MCF 10A (cell line): ENCODE measurements around the gene ZCCHC10. TPM values are rescaled to one million over a fixed set of nuclear protein-coding genes. Genes with fewer than 3 reads are reported as not detected.
"Not testable (repeated sequence)": the region's sequence is repeated elsewhere in the genome, so short reads cannot be mapped to it uniquely, and the experiment has no call there.

Experiments
- BruUV-seq: library from RNA; stranded (reverse); fragments of 400-500 nt; replicated peaks from 2 replicates; lab custom pipeline; 2021; lab: Mats Ljungman, UMichigan
- CTCF ChIA-PET: fragments of 300-600 bp; sonication (Branson Sonifier 250); formaldehyde crosslinking; extraction: SDS; loops from one replicate; lab custom pipeline; 2021; ENCODE audit warnings: antibody characterized with exemption, inconsistent platforms; lab: Yijun Ruan, JAX
- POLR2A ChIA-PET: fragments of 300-600, 350-650 bp; sonication (Branson Sonifier 250); formaldehyde crosslinking; extraction: SDS; loops from one replicate; lab custom pipeline; 2020; ENCODE audit warnings: antibody characterized with exemption, inconsistent platforms; lab: Yijun Ruan, JAX
- DNase-seq: peaks from one replicate; pipeline ENCODE4 v3.0.0-alpha.2; 2018; ENCODE audit not compliant: unreplicated experiment
- H3K27ac Mint-ChIP-seq: one replicate; pipeline ENCODE4 v1.8.0; 2022; ENCODE audit warnings: mild to moderate bottlenecking, low read depth, mixed read lengths; ENCODE audit not compliant: unreplicated experiment
- H3K27me3 Mint-ChIP-seq: one replicate; pipeline ENCODE4 v1.8.0; 2022; ENCODE audit warnings: mixed read lengths; ENCODE audit not compliant: insufficient read depth, unreplicated experiment
- H3K36me3 Mint-ChIP-seq: one replicate; pipeline ENCODE4 v1.8.0; 2022; ENCODE audit warnings: mild to moderate bottlenecking, moderate library complexity, mixed read lengths; ENCODE audit not compliant: insufficient read depth, unreplicated experiment
- H3K4me1 Mint-ChIP-seq: one replicate; pipeline ENCODE4 v1.8.0; 2022; ENCODE audit warnings: mixed read lengths; ENCODE audit not compliant: insufficient read depth, unreplicated experiment
- H3K4me3 Mint-ChIP-seq: one replicate; pipeline ENCODE4 v1.8.0; 2022; ENCODE audit warnings: mild to moderate bottlenecking, moderate library complexity, mixed read lengths; ENCODE audit not compliant: unreplicated experiment
- H3K9me3 Mint-ChIP-seq: one replicate; pipeline ENCODE4 v1.8.0; 2022; ENCODE audit warnings: mixed read lengths; ENCODE audit not compliant: unreplicated experiment
- intact Hi-C: fragments of 100-400 bp; cut with micrococcal nuclease; formaldehyde crosslinking; loops from 2 replicates; pipeline ENCODE4 v1.14.1; 2022
- total RNA-seq: library from RNA; stranded (reverse); gene quantifications from 2 replicates; pipeline ENCODE4 v1.2.3, GENCODE V29; 2022
- TF ChIP-seq, protein P1 (sequence below): fragments of 200-600 bp; IDR thresholded peaks from one replicate; pipeline ENCODE4 v1.8.0; 2022; ENCODE audit warnings: antibody characterized with exemption, mild to moderate bottlenecking; ENCODE audit not compliant: unreplicated experiment

The ZCCHC10 gene
- total RNA-seq, 1 experiment from 2014 or later, result 35.0 TPM

DNA sequence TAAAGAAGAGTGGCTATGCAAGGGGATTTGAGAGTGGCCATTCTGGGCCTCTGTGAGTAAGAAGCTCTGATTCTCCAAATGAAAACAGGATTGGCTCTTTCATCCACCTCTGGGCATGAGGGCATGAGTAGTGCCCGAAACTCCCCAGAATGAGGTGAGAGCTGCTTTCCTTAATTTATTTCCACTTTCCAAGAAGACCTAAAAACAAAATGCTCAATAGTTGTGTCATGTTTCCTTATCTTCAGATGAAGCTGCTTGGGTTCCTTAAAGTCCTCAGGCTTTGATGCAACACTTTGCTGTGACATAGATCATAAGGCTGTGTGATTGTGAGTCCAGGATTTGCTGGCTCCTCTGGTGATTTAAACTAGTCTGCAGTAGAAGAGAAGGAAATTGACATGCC, 3.1 kb upstream of the ZCCHC10 start:
- no peaks in the 10 kb centered on the region for H3K9me3 Mint-ChIP-seq
- POLR2A ChIA-PET, result interaction anchor here (1.0 to 7.4 kb wide), 3 partner anchors 14 to 66 kb away, joined by 4 to 79 read pairs (median 4); partner anchors contain the start of genes AFF4 and HSPA4

DNA sequence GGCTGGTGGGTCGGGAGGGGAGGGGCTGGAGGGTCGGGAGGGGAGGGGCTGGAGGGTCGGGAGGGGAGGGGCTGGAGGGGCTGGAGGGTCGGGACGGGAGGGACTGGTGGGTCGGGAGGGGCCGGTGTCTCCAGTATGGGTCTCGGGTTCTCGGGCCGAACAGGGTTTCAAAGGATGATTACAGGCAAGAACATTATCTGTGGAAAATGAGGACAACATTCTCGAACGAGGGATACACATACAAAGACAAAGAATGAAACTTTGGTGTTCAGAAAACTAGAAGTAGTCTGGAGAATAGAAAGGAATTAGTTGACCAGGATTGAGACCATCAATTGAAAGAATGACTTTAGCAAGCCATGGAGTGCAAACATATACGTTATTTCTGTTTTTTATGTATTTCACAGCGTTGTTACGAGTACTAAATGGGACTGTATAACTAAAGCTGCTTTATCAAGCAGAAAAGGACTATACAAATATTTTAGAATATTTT, 360 bp upstream of the ZCCHC10 start:
- CTCF ChIA-PET, result interaction anchor here (0.6 to 1.1 kb wide), 2 partner anchors 10 to 752 kb away, joined by 3 to 5 read pairs; no protein-coding TSS in a partner anchor
- H3K27me3 Mint-ChIP-seq, result no peaks in the 10 kb centered on the region
- peak overlapping the region; percentile 88 for H3K4me3 Mint-ChIP-seq
- POLR2A ChIA-PET, result interaction anchor here (1.1 to 7.4 kb wide), 8 partner anchors 10 to 67 kb away, joined by 3 to 79 read pairs (median 7); partner anchors contain the start of genes AFF4 and HSPA4
- peaks cover 19% of the 10 kb centered on the region for H3K4me1 Mint-ChIP-seq
- intact Hi-C loops, result loop anchor here (2.0 kb wide), 1 partner anchor 64 kb away; the partner anchor contains the start of gene AFF4
- TF ChIP-seq, protein P1, sequence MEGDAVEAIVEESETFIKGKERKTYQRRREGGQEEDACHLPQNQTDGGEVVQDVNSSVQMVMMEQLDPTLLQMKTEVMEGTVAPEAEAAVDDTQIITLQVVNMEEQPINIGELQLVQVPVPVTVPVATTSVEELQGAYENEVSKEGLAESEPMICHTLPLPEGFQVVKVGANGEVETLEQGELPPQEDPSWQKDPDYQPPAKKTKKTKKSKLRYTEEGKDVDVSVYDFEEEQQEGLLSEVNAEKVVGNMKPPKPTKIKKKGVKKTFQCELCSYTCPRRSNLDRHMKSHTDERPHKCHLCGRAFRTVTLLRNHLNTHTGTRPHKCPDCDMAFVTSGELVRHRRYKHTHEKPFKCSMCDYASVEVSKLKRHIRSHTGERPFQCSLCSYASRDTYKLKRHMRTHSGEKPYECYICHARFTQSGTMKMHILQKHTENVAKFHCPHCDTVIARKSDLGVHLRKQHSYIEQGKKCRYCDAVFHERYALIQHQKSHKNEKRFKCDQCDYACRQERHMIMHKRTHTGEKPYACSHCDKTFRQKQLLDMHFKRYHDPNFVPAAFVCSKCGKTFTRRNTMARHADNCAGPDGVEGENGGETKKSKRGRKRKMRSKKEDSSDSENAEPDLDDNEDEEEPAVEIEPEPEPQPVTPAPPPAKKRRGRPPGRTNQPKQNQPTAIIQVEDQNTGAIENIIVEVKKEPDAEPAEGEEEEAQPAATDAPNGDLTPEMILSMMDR, result no peak
- no peaks in the 10 kb centered on the region for H3K9me3 Mint-ChIP-seq
- no peak for DNase-seq
- H3K36me3 Mint-ChIP-seq, result peaks cover 18% of the 10 kb centered on the region
- peak overlapping the region; percentile 94 for H3K27ac Mint-ChIP-seq
- no TSS peak for BruUV-seq

More for the DNA sequence above, 3.1 kb upstream of the ZCCHC10 start:
- no peaks in the 10 kb centered on the region for H3K27me3 Mint-ChIP-seq
- intact Hi-C loops, result no loop called here
- BruUV-seq, result no TSS peak
- no peak overlapping the region for H3K27ac Mint-ChIP-seq
- TF ChIP-seq, protein P1, result no peak
- H3K4me3 Mint-ChIP-seq, result no peak overlapping the region
- H3K4me1 Mint-ChIP-seq, result peaks cover 10% of the 10 kb centered on the region
- peaks cover 3% of the 10 kb centered on the region for H3K36me3 Mint-ChIP-seq
- no peak for DNase-seq
- CTCF ChIA-PET, result interaction anchor here (0.6 kb wide), 1 partner anchor 40 kb away, joined by 4 read pairs; no protein-coding TSS in a partner anchor

DNA sequence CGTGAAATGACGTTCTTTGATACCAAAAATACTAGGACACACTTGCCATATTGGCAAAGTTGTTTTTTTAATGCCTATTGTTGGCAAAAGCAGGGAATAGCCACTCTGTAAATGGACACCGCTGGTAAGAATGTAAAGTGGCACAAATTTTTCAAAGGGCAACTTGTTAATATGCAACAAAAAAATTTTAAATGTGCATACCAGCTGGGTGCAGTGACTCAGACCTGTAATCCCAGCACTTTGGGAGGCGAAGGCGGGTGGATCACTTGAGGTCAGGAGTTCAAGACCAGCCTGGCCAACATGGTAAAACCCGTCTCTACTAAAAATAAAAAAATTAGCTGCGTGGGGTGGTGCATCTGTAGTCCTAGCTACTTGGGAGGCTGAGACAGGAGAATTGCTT, 6.9 kb downstream of the ZCCHC10 start:
- intact Hi-C loops, H3K4me3 Mint-ChIP-seq, H3K27ac Mint-ChIP-seq, H3K4me1 Mint-ChIP-seq, BruUV-seq, DNase-seq, H3K9me3 Mint-ChIP-seq, H3K27me3 Mint-ChIP-seq: not testable (repeated sequence)
- peaks cover 63% of the 10 kb centered on the region for H3K36me3 Mint-ChIP-seq
- ChIA-PET CTCF (interaction anchor here (0.6 to 1.2 kb wide), 2 partner anchors 13 to 354 kb away, joined by 4 read pairs; no protein-coding TSS in a partner anchor), POLR2A (interaction anchor here (4.5 to 5.4 kb wide), 2 partner anchors 33 to 57 kb away, joined by 20 to 34 read pairs; partner anchors contain the start of genes AFF4 and HSPA4)

DNA sequence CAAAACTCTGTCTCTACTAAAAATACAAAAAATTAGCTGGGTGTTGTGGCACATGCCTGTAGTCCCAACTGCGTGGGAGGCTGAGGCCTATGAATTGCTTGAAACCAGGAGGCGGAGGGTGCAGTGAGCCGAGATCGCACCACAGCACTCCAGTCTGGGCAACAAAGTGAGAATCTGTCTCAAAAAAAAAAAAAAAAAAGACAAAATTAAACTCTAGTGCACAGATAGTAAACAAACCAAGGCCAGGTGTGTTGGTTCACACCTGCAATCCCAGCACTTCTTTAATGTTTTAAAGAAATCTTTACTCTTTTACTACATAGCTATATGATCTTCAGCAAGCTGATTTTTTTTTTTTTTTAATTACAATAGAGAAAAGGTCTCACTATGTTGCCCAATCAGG, 8.4 kb downstream of the ZCCHC10 start:
- TF ChIP-seq, protein P1, result no peak
- no peaks in the 10 kb centered on the region for H3K4me1 Mint-ChIP-seq
- no peak for DNase-seq
- ChIA-PET POLR2A (interaction anchor here (4.5 to 5.4 kb wide), 2 partner anchors 34 to 56 kb away, joined by 20 to 34 read pairs; partner anchors contain the start of genes AFF4 and HSPA4), CTCF (interaction anchor here (1.0 to 1.1 kb wide), 2 partner anchors 8 to 10 kb away, joined by 4 to 5 read pairs; partner anchors contain the start of gene ZCCHC10)
- H3K27ac Mint-ChIP-seq, result no peak overlapping the region
- H3K36me3 Mint-ChIP-seq, result peaks cover 57% of the 10 kb centered on the region
- intact Hi-C loops, result no loop called here
- BruUV-seq, result no TSS peak
- H3K4me3 Mint-ChIP-seq, result no peak overlapping the region
- no peaks in the 10 kb centered on the region for H3K27me3 Mint-ChIP-seq
- no peaks in the 10 kb centered on the region for H3K9me3 Mint-ChIP-seq
